GM10248 (cell line): Measurements from ENCODE around the gene GNS.

Experiments
- CTCF ChIA-PET: fragments of 300-600 bp; sonication (Branson Sonifier 250); formaldehyde crosslinking; extraction: SDS; loops from one replicate; lab custom pipeline; 2021; ENCODE audit warnings: antibody characterized with exemption; lab: Yijun Ruan, JAX
- POLR2A ChIA-PET: fragments of 350-650 bp; sonication (Branson Sonifier 250); formaldehyde crosslinking; extraction: SDS; loops from one replicate; lab custom pipeline; 2020; ENCODE audit warnings: antibody characterized with exemption; lab: Yijun Ruan, JAX
- DNase-seq: peaks from one replicate; pipeline ENCODE4 v3.0.0; 2012; ENCODE audit errors: extremely low spot score
- TF ChIP-seq, protein P1 (sequence below): IDR thresholded peaks from 2 replicates; pipeline ENCODE4 v1.5.1; 2012; ENCODE audit warnings: mild to moderate bottlenecking, low read depth; ENCODE audit errors: extremely low read depth, missing control alignments, control extremely low read depth

The GNS gene

DNA sequence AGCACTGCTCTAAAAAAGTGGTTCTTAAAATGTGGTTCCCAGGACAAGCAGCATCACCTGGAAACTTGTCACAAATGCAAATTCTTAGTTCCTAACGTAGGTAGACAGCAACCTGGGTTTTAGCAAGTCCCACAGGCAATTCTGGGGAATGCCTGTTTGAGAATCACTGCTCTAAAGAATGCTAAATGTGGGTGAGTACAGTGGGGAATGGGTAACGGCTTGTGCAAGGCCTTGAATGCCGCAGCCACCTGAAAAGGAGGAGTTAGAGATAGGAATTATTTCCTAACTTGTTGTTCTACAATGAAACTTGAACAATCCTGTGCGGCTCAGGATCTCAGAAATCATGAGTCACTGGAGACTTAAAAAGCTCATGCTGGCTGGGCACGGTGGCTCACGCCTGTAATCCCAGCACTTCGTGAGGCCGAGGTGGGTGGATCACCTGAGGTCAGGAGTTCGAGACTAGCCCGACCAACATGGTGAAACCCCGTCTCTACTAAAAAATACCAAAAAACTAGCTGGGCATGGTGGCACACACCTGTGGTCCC is 34.9 kb downstream of the GNS start:
- no peak for DNase-seq
- TF ChIP-seq, protein P1, sequence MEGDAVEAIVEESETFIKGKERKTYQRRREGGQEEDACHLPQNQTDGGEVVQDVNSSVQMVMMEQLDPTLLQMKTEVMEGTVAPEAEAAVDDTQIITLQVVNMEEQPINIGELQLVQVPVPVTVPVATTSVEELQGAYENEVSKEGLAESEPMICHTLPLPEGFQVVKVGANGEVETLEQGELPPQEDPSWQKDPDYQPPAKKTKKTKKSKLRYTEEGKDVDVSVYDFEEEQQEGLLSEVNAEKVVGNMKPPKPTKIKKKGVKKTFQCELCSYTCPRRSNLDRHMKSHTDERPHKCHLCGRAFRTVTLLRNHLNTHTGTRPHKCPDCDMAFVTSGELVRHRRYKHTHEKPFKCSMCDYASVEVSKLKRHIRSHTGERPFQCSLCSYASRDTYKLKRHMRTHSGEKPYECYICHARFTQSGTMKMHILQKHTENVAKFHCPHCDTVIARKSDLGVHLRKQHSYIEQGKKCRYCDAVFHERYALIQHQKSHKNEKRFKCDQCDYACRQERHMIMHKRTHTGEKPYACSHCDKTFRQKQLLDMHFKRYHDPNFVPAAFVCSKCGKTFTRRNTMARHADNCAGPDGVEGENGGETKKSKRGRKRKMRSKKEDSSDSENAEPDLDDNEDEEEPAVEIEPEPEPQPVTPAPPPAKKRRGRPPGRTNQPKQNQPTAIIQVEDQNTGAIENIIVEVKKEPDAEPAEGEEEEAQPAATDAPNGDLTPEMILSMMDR: no peak
- CTCF ChIA-PET: interaction anchor here (0.8 to 1.4 kb wide), 4 partner anchors 12 to 39 kb away, joined by 3 read pairs; no protein-coding TSS in a partner anchor
- POLR2A ChIA-PET: no interaction called here

DNA sequence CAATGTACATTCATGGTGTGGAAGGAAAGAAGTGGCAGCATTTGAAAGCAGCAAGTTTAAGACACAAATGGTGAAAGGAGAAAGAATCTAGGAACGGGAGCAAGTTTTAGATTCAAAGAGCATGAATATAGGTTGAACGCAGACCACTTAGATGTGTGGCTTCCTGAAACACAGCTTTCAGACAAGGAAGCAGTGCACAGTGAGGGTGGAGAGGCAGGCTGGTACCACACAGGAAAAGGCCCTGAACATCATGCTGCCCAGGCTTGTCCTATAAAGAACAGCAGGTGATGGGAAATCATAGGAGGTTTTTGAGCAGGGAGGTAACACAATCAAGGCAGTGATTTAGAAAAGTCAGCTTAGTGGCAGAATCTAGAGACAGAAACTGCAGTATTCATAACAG is 35.6 kb downstream of the GNS start:
- TF ChIP-seq, protein P1: no peak
- no peak for DNase-seq
- ChIA-PET CTCF (interaction anchor here (0.8 to 1.4 kb wide), 6 partner anchors 12 to 39 kb away, joined by 3 to 6 read pairs (median 3); no protein-coding TSS in a partner anchor), POLR2A (no interaction called here)

DNA sequence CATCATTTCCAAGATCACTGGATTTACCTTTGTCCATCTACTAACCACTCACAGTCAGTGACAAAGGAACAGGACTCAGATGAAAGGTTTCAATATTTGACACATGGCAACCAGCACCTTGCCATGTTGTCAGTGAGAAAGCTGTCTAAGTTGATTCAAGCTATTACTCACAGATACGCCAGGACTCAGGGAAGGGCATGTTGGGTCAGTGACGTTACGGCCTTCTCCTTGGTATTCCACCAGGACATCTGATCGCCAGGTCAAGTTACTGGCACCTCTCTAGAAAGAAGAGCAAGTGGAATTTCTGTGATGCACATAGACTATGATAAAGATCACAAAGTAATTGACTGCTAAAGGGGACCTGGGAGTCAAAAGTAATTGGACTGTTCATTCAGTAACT is 36.4 kb downstream of the GNS start:
- DNase-seq: no peak
- TF ChIP-seq, protein P1: no peak
- ChIA-PET POLR2A (no interaction called here), CTCF (interaction anchor here (1.0 to 1.4 kb wide), 2 partner anchors 13 to 25 kb away, joined by 3 to 6 read pairs; no protein-coding TSS in a partner anchor)

DNA sequence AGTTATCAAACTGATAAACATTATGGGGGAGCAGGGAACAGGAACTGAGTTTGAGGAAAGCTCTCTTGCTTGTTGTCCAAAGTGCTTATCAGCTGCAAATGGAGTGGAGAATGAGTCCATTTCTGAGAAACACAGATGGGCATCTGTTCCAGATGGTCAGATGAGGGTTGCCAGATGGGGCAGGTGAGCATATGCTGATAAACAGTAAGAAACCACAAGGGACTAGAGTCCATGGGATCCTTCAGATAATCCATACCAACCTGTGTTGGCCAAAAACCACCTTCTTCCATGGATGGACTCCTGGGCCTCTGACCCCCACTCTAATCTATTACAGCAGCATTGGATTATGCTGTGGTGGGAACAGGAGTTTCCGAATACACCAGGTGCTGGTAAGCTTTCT is 38.3 kb downstream of the GNS start:
- CTCF ChIA-PET: no interaction called here
- no peak for DNase-seq
- TF ChIP-seq, protein P1: no peak
- POLR2A ChIA-PET: no interaction called here

DNA sequence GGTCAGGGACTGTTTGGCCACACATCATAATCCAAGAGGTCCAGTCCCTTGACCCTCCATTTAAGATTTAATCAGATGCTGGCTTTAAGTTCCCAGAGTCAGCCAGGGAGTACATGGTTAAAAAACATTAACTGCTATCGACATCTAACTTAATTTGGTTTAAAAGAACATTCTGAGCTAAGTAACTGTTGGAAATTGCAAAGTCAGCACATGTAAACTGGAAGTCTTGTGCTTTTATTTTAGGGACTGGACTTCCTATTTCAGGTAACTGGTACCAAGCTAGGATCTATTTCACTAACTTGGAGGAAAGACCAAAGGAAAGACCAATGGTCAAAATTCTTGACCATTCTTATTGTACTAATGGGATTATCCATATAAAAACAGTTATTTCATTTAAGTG is 40.6 kb downstream of the GNS start:
- DNase-seq: no peak
- TF ChIP-seq, protein P1: no peak
- POLR2A ChIA-PET: no interaction called here

DNA sequence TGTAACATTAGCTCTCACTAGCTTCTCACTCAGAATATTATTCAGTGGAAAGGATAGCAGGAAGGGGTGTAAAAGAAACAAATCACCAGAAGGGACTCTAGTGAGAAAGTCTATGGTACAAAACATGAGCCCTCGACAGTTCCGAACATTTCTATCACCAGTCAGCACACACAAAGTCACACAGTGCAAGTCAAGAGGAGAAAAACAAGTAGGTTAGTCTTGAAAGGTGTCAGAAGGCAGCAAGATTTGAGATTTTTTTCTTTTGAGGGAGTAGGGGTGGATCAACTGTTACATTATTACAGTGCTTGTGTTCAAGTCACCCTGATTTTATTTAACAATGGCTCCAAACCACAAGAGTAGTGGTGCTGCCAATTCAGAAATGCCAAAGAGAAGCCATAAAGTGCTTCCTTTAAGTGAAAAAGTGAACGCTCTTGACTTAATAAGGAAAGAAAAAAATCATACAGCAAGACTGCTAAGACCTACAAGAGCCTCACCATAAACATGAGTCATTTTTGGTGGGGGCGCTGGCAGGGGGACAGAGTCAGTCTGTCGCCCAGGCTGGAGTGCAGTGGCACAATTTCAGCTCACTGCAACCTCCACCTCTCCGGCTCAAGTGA is 42.3 kb downstream of the GNS start:
- POLR2A ChIA-PET: interaction anchor here (0.7 kb wide), 1 partner anchor 107 kb away, joined by 3 read pairs; no protein-coding TSS in a partner anchor
- no peak for DNase-seq
- CTCF ChIA-PET: interaction anchor here (0.9 to 2.8 kb wide), 4 partner anchors 9 to 167 kb away, joined by 3 to 10 read pairs (median 5); no protein-coding TSS in a partner anchor
- TF ChIP-seq, protein P1: no peak

More for the DNA sequence above, 40.6 kb downstream of the GNS start:
- CTCF ChIA-PET: interaction anchor here (0.9 to 3.2 kb wide), 5 partner anchors 9 to 169 kb away, joined by 4 to 16 read pairs (median 6); no protein-coding TSS in a partner anchor
